Measurements from ENCODE around the gene SDCCAG8. TPM values are rescaled to one million over a fixed set of nuclear protein-coding genes. Genes with fewer than 3 reads are reported as not detected.

Gene SDCCAG8
- polyA plus RNA-seq, 5 donors, result 33.8 to 46.2 (median 39.5) TPM

DNA sequence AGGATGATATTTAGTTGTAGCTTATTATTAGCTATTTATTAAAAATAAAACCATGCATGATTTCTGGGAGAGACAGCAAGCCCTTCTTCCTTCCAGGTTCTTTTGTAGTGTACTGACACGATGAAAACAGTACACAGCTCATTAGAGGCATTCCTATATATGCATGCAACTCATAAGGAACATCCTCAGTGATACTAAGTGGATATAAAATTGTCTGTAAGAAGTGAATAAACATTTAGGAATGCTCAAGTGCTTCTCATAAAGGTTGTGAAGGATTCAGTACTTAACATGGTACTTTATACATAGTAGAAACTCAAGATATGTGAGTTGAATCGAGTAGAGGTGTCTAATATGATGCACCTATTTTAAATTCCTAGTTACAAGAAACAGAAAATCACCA, 287.7 kb downstream of the SDCCAG8 start:
- DNase-seq, result no peak

DNA sequence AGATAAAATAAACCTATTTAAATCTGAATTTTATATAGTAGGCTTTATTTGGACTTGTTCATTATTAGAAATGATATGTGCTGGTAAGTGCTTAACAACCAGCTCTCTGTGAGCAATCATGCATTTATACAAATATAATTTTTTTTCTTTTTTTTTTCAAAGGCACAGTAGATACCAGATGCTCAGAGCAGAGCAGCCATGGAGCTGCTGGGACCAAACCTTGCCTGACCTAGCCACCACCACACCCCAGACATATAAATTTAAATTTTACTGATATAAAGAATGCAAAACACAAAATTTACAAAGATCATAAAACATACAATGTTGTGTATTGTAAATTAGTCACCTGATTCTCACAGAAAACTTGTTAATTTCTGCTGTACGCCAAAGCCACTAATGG, 290.6 kb downstream of the SDCCAG8 start:
- DNase-seq, result no peak

DNA sequence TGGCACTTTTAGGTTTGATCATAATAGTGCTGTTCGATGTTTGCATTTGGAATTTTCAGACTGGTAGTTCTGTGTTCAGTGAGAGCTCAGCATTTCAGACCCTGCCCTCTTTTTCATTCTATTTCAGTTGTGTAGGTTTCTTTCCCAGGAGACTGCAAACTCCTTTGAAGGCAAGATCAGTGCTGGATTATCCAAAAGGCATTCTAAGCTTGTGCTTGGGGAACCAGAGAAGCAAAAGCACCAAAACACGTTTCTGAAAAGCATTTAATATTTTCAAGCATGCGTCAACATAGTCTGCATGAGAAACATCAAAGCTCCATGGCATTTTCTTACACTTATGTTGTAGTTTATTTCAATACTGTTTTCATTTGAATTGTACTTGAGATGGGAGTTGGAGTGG, 292.1 kb downstream of the SDCCAG8 start:
- DNase-seq, result no peak

DNA sequence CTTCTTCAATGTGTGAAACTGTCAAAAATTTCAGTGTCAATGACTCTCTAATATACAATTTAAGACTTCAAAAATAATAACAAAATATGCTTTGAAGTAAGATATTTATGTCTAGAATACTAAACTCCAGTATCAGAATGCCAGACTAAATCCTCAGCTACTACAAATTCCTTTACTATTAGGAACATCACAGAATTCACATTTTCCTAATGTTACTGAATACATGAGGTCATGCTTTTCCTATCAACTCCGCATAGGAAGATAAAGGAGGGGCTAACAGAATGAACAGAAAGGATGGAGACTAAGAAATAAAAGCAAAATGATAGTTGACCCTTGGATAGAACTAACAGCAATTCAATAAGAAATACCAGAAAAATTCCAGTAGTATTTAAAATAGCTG, 292.7 kb downstream of the SDCCAG8 start:
- DNase-seq, result no peak

DNA sequence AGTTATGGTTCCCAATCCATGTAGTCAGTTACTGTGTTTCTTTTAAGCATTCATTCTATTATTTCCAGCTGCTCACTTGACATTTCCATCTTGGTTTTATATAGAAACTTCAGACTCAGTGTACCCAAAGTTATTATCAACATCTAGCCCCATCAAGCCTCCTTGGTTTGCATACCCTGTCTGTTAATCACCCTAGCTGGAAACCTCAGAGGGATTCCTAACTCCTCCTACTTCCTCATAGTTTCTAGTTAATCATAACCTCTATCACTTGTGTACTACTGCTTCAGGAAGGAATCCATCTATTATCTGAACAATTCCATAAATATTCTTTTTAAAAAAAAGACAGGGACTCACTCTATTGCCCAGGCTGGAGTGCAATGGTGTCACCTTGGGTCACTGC, 293.3 kb downstream of the SDCCAG8 start:
- DNase-seq, result no peak

Other genes starting within 250 kb of the SDCCAG8 start
- gene CEP170, start 760 bp upstream of the SDCCAG8 start, polyA plus RNA-seq (ENCODE audit: insufficient read depth in 1 of 5, insufficient read length in 5 of 5, low replicate concordance in 1 of 5), result 10 to 100 TPM; 55.3 to 94.9 (median 73.7) TPM